Measurements from ENCODE around the gene FLAD1.

GRCh38 chr1:154990276-154990675 lies 7.1 kb downstream of the FLAD1 start:
- no peak for TF ChIP-seq POLR2A (IDR thresholded peaks at IDR 0.05)
- TF ChIP-seq CTCF (IDR thresholded peaks at IDR 0.05 in 4 of 5, conservative IDR thresholded peaks at IDR 0.05 in 1 of 5) = no peak

All from gastrocnemius medialis (tissue), 4 donors.